SK-N-MC (cell line): ENCODE measurements around the gene KPNA1.

Experiments
- DNase-seq: peaks from one replicate; pipeline ENCODE4 v3.0.0-alpha.2; 2011; ENCODE audit warnings: low read depth, low spot score
- H3K27ac ChIP-seq: fragments of 200-600 bp; sonication (generic); 2 replicates; pipeline ENCODE4 v1.5.1; 2016; ENCODE audit warnings: mixed run types
- H3K36me3 ChIP-seq: fragments of 200-600 bp; sonication (generic); 2 replicates; pipeline ENCODE4 v1.6.1; 2017; ENCODE audit warnings: antibody characterized with exemption, low read length, mixed read lengths; ENCODE audit not compliant: insufficient read depth
- H3K4me3 ChIP-seq: fragments of 200-600 bp; sonication (generic); 2 replicates; pipeline ENCODE4 v1.5.1; 2016
- H3K9ac ChIP-seq: fragments of 200-600 bp; sonication (generic); 2 replicates; pipeline ENCODE4 v1.8.0; 2017; ENCODE audit warnings: mixed run types, mixed read lengths; ENCODE audit not compliant: insufficient read length
- H3K9me3 ChIP-seq: fragments of 200-600 bp; sonication (generic); 2 replicates; pipeline ENCODE4 v1.6.1; 2017; ENCODE audit warnings: low read depth, mild to moderate bottlenecking, antibody characterized with exemption, low read length, moderate library complexity, mixed read lengths
- EZH2 ChIP-seq: fragments of 200-600 bp; sonication (generic); IDR thresholded peaks from one replicate; pipeline ENCODE4 v1.6.1; 2017; ENCODE audit warnings: antibody characterized with exemption
- FOXP2 ChIP-seq: optimal IDR thresholded peaks from 2 replicates; pipeline ENCODE3; 2011; ENCODE audit warnings: mild to moderate bottlenecking, moderate library complexity; ENCODE audit not compliant: insufficient read depth; ENCODE audit errors: extremely low read length, control extremely low read depth
- POLR2AphosphoS5 ChIP-seq: IDR thresholded peaks from 2 replicates; pipeline ENCODE4 v1.6.1; 2012; ENCODE audit warnings: mild to moderate bottlenecking, low read depth, low read length, borderline replicate concordance

The KPNA1 gene

GRCh38 chr3:122430371-122430770 is 84.4 kb downstream of the KPNA1 start:
- Histone ChIP-seq H3K27ac (0 out of 2 replicates have a peak overlapping the region, but pooled peaks have one; percentile 10), H3K9me3 (no peaks in the 10 kb centered on the region), H3K9ac (no peak overlapping the region), H3K4me3 (no peak overlapping the region), H3K36me3 (peaks cover 88% of the 10 kb centered on the region)
- no peak for DNase-seq
- TF ChIP-seq POLR2AphosphoS5 = no peak
- no peak for TF ChIP-seq FOXP2
- TF ChIP-seq EZH2 = no peak

GRCh38 chr3:122427857-122428471 is 86.8 kb downstream of the KPNA1 start:
- TF ChIP-seq POLR2AphosphoS5 (no peak), FOXP2 (no peak), EZH2 (no peak)
- Histone ChIP-seq H3K36me3 (peaks cover 89% of the 10 kb centered on the region), H3K9ac (no peak overlapping the region), H3K27ac (peak overlapping the region; percentile 23), H3K4me3 (no peak overlapping the region), H3K9me3 (no peaks in the 10 kb centered on the region)
- DNase-seq = no peak

- no peak for DNase-seq
- H3K4me3 ChIP-seq = no peak overlapping the region
- TF ChIP-seq EZH2 (no peak), POLR2AphosphoS5 (no peak), FOXP2 (no peak)
- H3K9me3 ChIP-seq = no peaks in the 10 kb centered on the region
- no peak overlapping the region for H3K9ac ChIP-seq
- peak overlapping the region; percentile 56; the same call in 1 of the 2 replicates for H3K27ac ChIP-seq
- peaks cover 54% of the 10 kb centered on the region for H3K36me3 ChIP-seq
Observed at GRCh38 chr3:122421836-122422235, 92.9 kb downstream of the KPNA1 start.

- Histone ChIP-seq H3K27ac (peak overlapping the region; percentile 76), H3K9ac (no peak overlapping the region), H3K36me3 (peaks cover 46% of the 10 kb centered on the region), H3K9me3 (no peaks in the 10 kb centered on the region), H3K4me3 (no peak overlapping the region; the same call in 1 of the 2 replicates)
- TF ChIP-seq POLR2AphosphoS5 = no peak
- DNase-seq = peak; percentile 73
Observed at GRCh38 chr3:122421101-122421500, 93.6 kb downstream of the KPNA1 start.

GRCh38 chr3:122416966-122417365 is 97.8 kb downstream of the KPNA1 start:
- Histone ChIP-seq H3K27ac (peak overlapping the region; percentile 74; the same call in 1 of the 2 replicates), H3K9ac (peak overlapping the region; percentile 88), H3K36me3 (peaks cover 24% of the 10 kb centered on the region), H3K9me3 (no peaks in the 10 kb centered on the region), H3K4me3 (peak overlapping the region; percentile 91)
- TF ChIP-seq EZH2 (no peak), FOXP2 (no peak), POLR2AphosphoS5 (no peak)
- no peak for DNase-seq

GRCh38 chr3:122415762-122416654 is 98.7 kb downstream of the KPNA1 start, which contains the start of gene WDR5B:
WDR5B (minus strand) TSS chr3:122416062; CDS start chr3:122415528, 534 bp downstream.
- Histone ChIP-seq H3K27ac (peak within 1 kb of the TSS; percentile 74; the same call in 1 of the 2 replicates), H3K4me3 (peak within 1 kb of the TSS; percentile 91), H3K9ac (peak within 1 kb of the TSS; percentile 88), H3K36me3 (peaks cover 19% of the 10 kb centered on the region), H3K9me3 (no peaks in the 10 kb centered on the region)
- peak; percentile 96 for DNase-seq
- TF ChIP-seq FOXP2 (no peak), POLR2AphosphoS5 (peak; percentile 99)

- Histone ChIP-seq H3K9ac (peak overlapping the region; percentile 88), H3K36me3 (peaks cover 26% of the 10 kb centered on the region), H3K27ac (peak overlapping the region; percentile 23; the same call in 1 of the 2 replicates), H3K9me3 (no peaks in the 10 kb centered on the region), H3K4me3 (peak overlapping the region; percentile 91)
- TF ChIP-seq EZH2 (no peak), POLR2AphosphoS5 (no peak), FOXP2 (no peak)
- DNase-seq = no peak
Observed at GRCh38 chr3:122415104-122415744, 99.5 kb downstream of the KPNA1 start.

- H3K9me3 ChIP-seq = no peaks in the 10 kb centered on the region
- no peak for DNase-seq
- no peak for TF ChIP-seq EZH2
- TF ChIP-seq POLR2AphosphoS5 = no peak
- no peak for TF ChIP-seq FOXP2
- H3K4me3 ChIP-seq = 0 out of 2 replicates have a peak overlapping the region, but pooled peaks have one; percentile 91
- peak overlapping the region; percentile 88 for H3K9ac ChIP-seq
- H3K36me3 ChIP-seq = peaks cover 35% of the 10 kb centered on the region
- H3K27ac ChIP-seq = 0 out of 2 replicates have a peak overlapping the region, but pooled peaks have one; percentile 23
Observed at GRCh38 chr3:122414391-122414790, 100.3 kb downstream of the KPNA1 start.
